SK-N-SH (cell line): ENCODE data around the gene HOXA5.

Source experiments
- EZH2phosphoT487 ChIP-seq: fragments of 200-600 bp; sonication (generic); IDR thresholded peaks from 2 replicates; pipeline ENCODE4 v1.6.1; 2017; ENCODE audit warnings: low read depth, mixed run types, mild to moderate bottlenecking, antibody characterized with exemption, moderate library complexity, borderline replicate concordance
- FOSL2 ChIP-seq: IDR thresholded peaks from 2 replicates; pipeline ENCODE4 v1.4.0; 2012; ENCODE audit warnings: low read depth, mild to moderate bottlenecking, moderate library complexity, borderline replicate concordance
- FOXM1 ChIP-seq: IDR thresholded peaks from 2 replicates; pipeline ENCODE4 v1.4.0; 2012; ENCODE audit warnings: low read depth, mild to moderate bottlenecking
- MAX ChIP-seq: IDR thresholded peaks from 2 replicates; pipeline ENCODE4 v1.4.0; 2012; ENCODE audit warnings: low read depth
- POLR2AphosphoS5 ChIP-seq: IDR thresholded peaks from 2 replicates; pipeline ENCODE4 v1.6.1; 2012; ENCODE audit warnings: low read depth, low read length
- REST ChIP-seq: IDR thresholded peaks from 2 replicates; pipeline ENCODE4 v1.6.1; 2012; ENCODE audit warnings: mild to moderate bottlenecking, low read depth, low read length, moderate library complexity
- ZBTB33 ChIP-seq: IDR thresholded peaks from 2 replicates; pipeline ENCODE4 v1.4.0; 2012; ENCODE audit warnings: low read depth, borderline replicate concordance
- TF ChIP-seq, protein P1 (sequence below): fragments of 200-600 bp; sonication (generic); IDR thresholded peaks from 2 replicates; pipeline ENCODE4 v1.6.1; 2017; ENCODE audit warnings: antibody characterized with exemption, mild to moderate bottlenecking, moderate library complexity

- TF ChIP-seq, protein P1, sequence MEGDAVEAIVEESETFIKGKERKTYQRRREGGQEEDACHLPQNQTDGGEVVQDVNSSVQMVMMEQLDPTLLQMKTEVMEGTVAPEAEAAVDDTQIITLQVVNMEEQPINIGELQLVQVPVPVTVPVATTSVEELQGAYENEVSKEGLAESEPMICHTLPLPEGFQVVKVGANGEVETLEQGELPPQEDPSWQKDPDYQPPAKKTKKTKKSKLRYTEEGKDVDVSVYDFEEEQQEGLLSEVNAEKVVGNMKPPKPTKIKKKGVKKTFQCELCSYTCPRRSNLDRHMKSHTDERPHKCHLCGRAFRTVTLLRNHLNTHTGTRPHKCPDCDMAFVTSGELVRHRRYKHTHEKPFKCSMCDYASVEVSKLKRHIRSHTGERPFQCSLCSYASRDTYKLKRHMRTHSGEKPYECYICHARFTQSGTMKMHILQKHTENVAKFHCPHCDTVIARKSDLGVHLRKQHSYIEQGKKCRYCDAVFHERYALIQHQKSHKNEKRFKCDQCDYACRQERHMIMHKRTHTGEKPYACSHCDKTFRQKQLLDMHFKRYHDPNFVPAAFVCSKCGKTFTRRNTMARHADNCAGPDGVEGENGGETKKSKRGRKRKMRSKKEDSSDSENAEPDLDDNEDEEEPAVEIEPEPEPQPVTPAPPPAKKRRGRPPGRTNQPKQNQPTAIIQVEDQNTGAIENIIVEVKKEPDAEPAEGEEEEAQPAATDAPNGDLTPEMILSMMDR, result no peak
- TF ChIP-seq ZBTB33 (no peak), POLR2AphosphoS5 (no peak), MAX (no peak), FOSL2 (no peak), FOXM1 (no peak), REST (no peak), EZH2phosphoT487 (0 out of 2 replicates have a peak, but pooled peaks have one; percentile 0)
Observed at GRCh38 chr7:27098578-27099451, 44.7 kb downstream of the HOXA5 start.
